Esophagus muscularis mucosa (tissue), 4 donors: Measurements from ENCODE around the gene MSN. TPM values are rescaled to one million over a fixed set of nuclear protein-coding genes. Genes with fewer than 3 reads are reported as not detected.

Experiments
- DNase-seq: peaks from one replicate; pipeline ENCODE4 v3.0.0-alpha.2; 2017; ENCODE audit errors: extremely low spot score
- H3K27ac ChIP-seq, 4 donors: fragments of 200-600 bp; sonication (generic); replicated peaks in 1 of 4; 1 replicate in 3 of 4; 2 replicates in 1 of 4; pipeline ENCODE4 v1.5.1; 2016 to 2019; ENCODE audit warnings: mild to moderate bottlenecking in 1 of 4
- H3K27me3 ChIP-seq, 4 donors: fragments of 200-600 bp; sonication (generic); one replicate each; pipeline versions ENCODE4 v1.5.1 to v1.6.0; 2016 to 2019
- H3K36me3 ChIP-seq, 4 donors: fragments of 200-600 bp; sonication (generic); one replicate each; pipeline ENCODE4 v1.5.1; 2016 to 2019
- H3K4me1 ChIP-seq, 4 donors: fragments of 200-600 bp; sonication (generic); one replicate each; pipeline ENCODE4 v1.5.1; 2016 to 2019
- H3K4me3 ChIP-seq, 4 donors: fragments of 200-600 bp; sonication (generic); 1 replicate in 2 of 4; 2 replicates in 2 of 4; pipeline ENCODE4 v1.5.1; 2016 to 2019; ENCODE audit warnings: mild to moderate bottlenecking in 4 of 4, moderate library complexity in 1 of 4
- H3K9me3 ChIP-seq, 4 donors: fragments of 200-600 bp; sonication (generic); 1 replicate in 3 of 4; 2 replicates in 1 of 4; pipeline ENCODE4 v1.5.1; 2016 to 2019
- EP300 ChIP-seq: sonication (generic); formaldehyde crosslinking; IDR thresholded peaks from one replicate; pipeline ENCODE4 v1.6.1; 2017; ENCODE audit warnings: antibody characterized with exemption
- POLR2A ChIP-seq: fragments of 450-650 bp; IDR thresholded peaks from one replicate; pipeline ENCODE4 v1.6.1; 2017; ENCODE audit warnings: antibody characterized with exemption, moderate library complexity, mild to moderate bottlenecking, low read depth
- POLR2AphosphoS5 ChIP-seq, 2 donors: sonication (generic); formaldehyde crosslinking; IDR thresholded peaks; one replicate each; pipeline ENCODE4 v1.6.1; 2017; ENCODE audit warnings: antibody characterized with exemption in 2 of 2
- WGBS: methylation state at CpG from one replicate; pipeline ENCODE4 v1.1.5; 2018; 5-methylcytosine and 5-hydroxymethylcytosine counted together
- intact Hi-C: fragments of 100-400 bp; cut with DNase I; formaldehyde crosslinking; loops from one replicate; pipeline ENCODE4 v1.15.1; 2023
- total RNA-seq, 4 donors: library from RNA; depleted of rRNA; stranded (reverse); fragments of >200 nt; gene quantifications; one replicate each; pipeline versions ENCODE4 v1.1.0 to v1.2.1, GENCODE V29; 2016
- TF ChIP-seq, protein P1 (sequence below), 3 experiments: fragments of 200-600 bp in 2 of 3; fragments of 450-650 bp in 1 of 3; sonication (generic) in 2 of 3; IDR thresholded peaks; one replicate each; pipeline ENCODE4 v1.5.1; 2017 to 2019; ENCODE audit warnings: antibody characterized with exemption in 3 of 3, mild to moderate bottlenecking in 2 of 3, moderate library complexity in 1 of 3

MSN gene
- total RNA-seq, 4 donors from 2014 or later, result 206 to 311 (median 290) TPM

DNA sequence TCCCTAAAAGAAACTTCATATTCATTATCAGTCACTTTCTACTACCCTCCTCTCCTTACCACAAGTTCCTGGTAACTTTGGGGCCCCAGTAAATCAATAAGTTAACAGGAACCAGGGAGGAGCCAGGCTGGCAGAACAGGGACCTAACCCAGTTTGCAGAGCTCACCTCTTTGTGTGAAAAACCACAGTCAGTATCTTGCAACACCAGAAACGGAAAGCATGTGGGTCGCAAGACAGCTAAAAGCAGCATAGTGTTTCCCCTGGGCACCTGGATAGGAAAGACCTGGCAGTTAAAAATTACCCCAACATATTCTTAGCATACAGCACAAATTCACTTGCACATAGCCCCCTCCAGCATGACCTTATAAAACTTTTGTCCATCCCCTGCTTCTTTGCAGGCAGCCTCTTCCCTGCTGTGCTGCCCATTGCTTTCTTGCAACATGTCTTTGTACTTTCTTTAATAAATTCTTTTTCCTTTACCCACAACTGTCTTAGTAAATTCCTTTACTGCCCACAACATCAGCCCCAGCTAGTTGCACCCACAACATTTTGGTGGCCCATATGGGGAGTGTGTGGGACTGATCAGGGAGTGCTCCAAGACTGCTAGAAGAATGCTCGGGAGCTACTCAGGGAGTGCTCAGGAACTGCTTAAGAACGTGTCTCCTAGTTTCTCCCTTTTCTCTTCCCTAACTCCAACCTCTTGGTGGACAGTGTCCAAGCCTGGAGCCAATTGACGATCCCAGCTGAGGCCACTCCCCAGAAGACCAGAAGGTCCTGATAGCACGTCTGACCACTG, 83.4 kb downstream of the MSN start:
- DNase-seq, result no peak
- intact Hi-C loops, result no loop called here
- no peak for TF ChIP-seq POLR2A
- no peak for TF ChIP-seq EP300
- TF ChIP-seq, protein P1, sequence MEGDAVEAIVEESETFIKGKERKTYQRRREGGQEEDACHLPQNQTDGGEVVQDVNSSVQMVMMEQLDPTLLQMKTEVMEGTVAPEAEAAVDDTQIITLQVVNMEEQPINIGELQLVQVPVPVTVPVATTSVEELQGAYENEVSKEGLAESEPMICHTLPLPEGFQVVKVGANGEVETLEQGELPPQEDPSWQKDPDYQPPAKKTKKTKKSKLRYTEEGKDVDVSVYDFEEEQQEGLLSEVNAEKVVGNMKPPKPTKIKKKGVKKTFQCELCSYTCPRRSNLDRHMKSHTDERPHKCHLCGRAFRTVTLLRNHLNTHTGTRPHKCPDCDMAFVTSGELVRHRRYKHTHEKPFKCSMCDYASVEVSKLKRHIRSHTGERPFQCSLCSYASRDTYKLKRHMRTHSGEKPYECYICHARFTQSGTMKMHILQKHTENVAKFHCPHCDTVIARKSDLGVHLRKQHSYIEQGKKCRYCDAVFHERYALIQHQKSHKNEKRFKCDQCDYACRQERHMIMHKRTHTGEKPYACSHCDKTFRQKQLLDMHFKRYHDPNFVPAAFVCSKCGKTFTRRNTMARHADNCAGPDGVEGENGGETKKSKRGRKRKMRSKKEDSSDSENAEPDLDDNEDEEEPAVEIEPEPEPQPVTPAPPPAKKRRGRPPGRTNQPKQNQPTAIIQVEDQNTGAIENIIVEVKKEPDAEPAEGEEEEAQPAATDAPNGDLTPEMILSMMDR (IDR thresholded peaks at IDR 0.05), result no peak
- TF ChIP-seq POLR2AphosphoS5 (IDR thresholded peaks at IDR 0.05), result no peak

DNA sequence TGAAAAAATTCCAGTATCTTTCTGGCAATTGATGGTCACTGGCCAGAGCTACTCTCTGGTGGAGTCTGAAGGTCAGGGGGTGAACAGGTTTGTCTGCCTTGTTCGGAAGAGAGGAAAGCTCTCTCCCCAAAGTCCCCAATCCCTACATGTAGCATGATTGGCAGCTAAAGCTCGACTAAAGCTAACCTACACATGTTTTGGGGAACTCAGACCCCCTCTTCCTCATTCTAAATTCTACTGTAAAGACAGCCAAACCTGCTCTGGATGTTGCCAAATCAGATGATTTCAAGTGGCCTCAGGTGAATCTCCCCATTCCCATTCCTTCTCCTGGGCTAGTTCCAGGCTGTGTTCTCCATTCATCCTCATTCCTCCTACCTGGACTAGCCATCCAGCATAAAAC, 84.1 kb downstream of the MSN start:
- TF ChIP-seq, protein P1 (IDR thresholded peaks at IDR 0.05), result no peak
- TF ChIP-seq EP300, result no peak
- no peak overlapping the region for H3K4me3 ChIP-seq
- DNase-seq, result no peak
- no peak overlapping the region for H3K27ac ChIP-seq
- 44% methylated on average over 2 of the region's 2 CpGs for WGBS
- H3K36me3 ChIP-seq, result no peaks in the 10 kb centered on the region
- no peaks in the 10 kb centered on the region for H3K27me3 ChIP-seq
- H3K4me1 ChIP-seq, result no peaks in the 10 kb centered on the region
- H3K9me3 ChIP-seq, result peaks cover 0 to 7% (median 0%) of the 10 kb centered on the region in 4 donors
- intact Hi-C loops, result no loop called here

More for the DNA sequence above, 83.4 kb downstream of the MSN start:
- no peaks in the 10 kb centered on the region for H3K4me1 ChIP-seq
- no peak overlapping the region for H3K27ac ChIP-seq
- no peaks in the 10 kb centered on the region for H3K36me3 ChIP-seq
- no peak overlapping the region for H3K4me3 ChIP-seq
- no peaks in the 10 kb centered on the region for H3K27me3 ChIP-seq
- WGBS, result 64% methylated on average over 6 of the region's 6 CpGs
- H3K9me3 ChIP-seq, result peaks cover 0 to 7% (median 0%) of the 10 kb centered on the region in 4 donors

DNA sequence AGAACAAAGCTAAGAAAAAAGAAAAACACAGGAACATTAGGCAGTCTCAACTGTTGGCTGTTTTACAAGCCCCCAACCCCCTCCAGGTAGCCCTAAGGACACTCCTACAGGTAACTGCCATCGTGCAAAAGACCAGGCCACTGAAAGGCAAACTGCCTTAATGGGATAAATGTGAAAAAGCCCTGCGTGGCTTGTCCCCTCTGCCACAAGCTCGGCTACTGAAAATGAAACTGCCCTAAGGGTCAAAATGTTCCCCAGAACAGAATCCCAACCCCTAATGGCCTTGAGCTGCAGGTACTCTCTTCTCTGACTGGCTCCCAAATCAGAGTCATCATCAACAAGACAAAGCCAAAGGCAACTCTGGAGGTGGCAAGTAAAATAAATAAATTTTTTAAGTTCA, 84.8 kb downstream of the MSN start:
- H3K27ac ChIP-seq, result no peak overlapping the region
- peaks cover 0 to 7% (median 0%) of the 10 kb centered on the region in 4 donors for H3K9me3 ChIP-seq
- DNase-seq, result no peak
- H3K4me1 ChIP-seq, result no peaks in the 10 kb centered on the region
- no peaks in the 10 kb centered on the region for H3K36me3 ChIP-seq
- intact Hi-C loops, result no loop called here
- no peak overlapping the region for H3K4me3 ChIP-seq
- no peaks in the 10 kb centered on the region for H3K27me3 ChIP-seq
- 33% methylated on average over 3 of the region's 3 CpGs for WGBS
- TF ChIP-seq POLR2A, result no peak
- TF ChIP-seq EP300, result no peak
- no peak for TF ChIP-seq POLR2AphosphoS5 (IDR thresholded peaks at IDR 0.05)
- TF ChIP-seq, protein P1 (IDR thresholded peaks at IDR 0.05), result no peak

DNA sequence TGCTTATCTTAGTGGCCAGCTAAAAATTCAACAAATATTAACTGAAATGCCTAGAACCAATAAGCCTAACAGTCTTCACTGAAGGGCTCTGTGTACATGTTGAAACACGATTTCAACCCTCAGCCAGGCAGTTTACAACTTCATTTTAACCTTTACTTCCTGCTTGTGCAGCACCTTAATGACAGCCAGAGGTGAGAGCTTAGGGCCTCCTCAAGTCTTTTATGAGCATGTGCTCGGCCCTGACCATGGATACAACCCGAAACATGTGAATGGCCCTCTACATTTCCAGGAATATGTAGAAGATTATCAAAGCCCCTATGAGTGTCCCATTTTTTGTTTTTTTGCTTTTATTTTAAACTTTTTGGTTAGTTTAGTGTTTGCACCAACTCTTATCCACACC, 88.3 kb downstream of the MSN start:
- WGBS, result 65% methylated on average over 3 of the region's 3 CpGs

More for the DNA sequence above, 88.3 kb downstream of the MSN start:
- no peak overlapping the region for H3K4me3 ChIP-seq
- no peak overlapping the region for H3K27ac ChIP-seq
- H3K4me1 ChIP-seq, result no peaks in the 10 kb centered on the region
- TF ChIP-seq EP300 (no peak), POLR2A (no peak), POLR2AphosphoS5 (IDR thresholded peaks at IDR 0.05) (no peak)
- TF ChIP-seq, protein P1 (IDR thresholded peaks at IDR 0.05), result no peak
- no peak for DNase-seq
- H3K36me3 ChIP-seq, result no peaks in the 10 kb centered on the region
- H3K27me3 ChIP-seq, result no peaks in the 10 kb centered on the region
- intact Hi-C loops, result no loop called here
- H3K9me3 ChIP-seq, result peaks cover 0 to 9% (median 0%) of the 10 kb centered on the region in 4 donors
